Activated CD4-positive, alpha-beta T cell treated with anti-CD3 and anti-CD28 coated beads, Interleukin-2, Interleukin-4, amounts not matched to agents 100 ng/mL and 50 ng/mL, durations not matched to agents 16 hours and 8 hours (primary cell): ENCODE measurements around the gene TLE4.
A peak's percentile ranks its signal among the peaks of the same experiment; 100 is the strongest.

ENCODE experiments used
- DNase-seq: peaks from one replicate; pipeline ENCODE4 v3.0.0-alpha.2; 2020; ENCODE audit warnings: low spot score

TLE4 gene

GRCh38 chr9:79572032-79572607 is 355 bp downstream of the TLE4 start:
- DNase-seq: peak; percentile 15

- peak; percentile 31 for DNase-seq
Measured at GRCh38 chr9:79572608-79573411, 1.0 kb downstream of the TLE4 start.

GRCh38 chr9:79573412-79573923 is 1.7 kb downstream of the TLE4 start:
- DNase-seq: no peak

GRCh38 chr9:79574136-79574535 is 2.4 kb downstream of the TLE4 start:
- no peak for DNase-seq

- no peak for DNase-seq
Measured at GRCh38 chr9:79574781-79575180, 3.0 kb downstream of the TLE4 start.

- no peak for DNase-seq
Measured at GRCh38 chr9:79575547-79575946, 3.8 kb downstream of the TLE4 start.

GRCh38 chr9:79577969-79578723 is 6.4 kb downstream of the TLE4 start:
- DNase-seq: no peak

GRCh38 chr9:79578891-79579290 is 7.1 kb downstream of the TLE4 start:
- DNase-seq: no peak

GRCh38 chr9:79579624-79580023 is 7.9 kb downstream of the TLE4 start:
- DNase-seq: no peak

- no peak for DNase-seq
Measured at GRCh38 chr9:79580055-79580454, 8.3 kb downstream of the TLE4 start.

GRCh38 chr9:79581388-79581787 is 9.6 kb downstream of the TLE4 start:
- no peak for DNase-seq

- no peak for DNase-seq
Measured at GRCh38 chr9:79581794-79582193, 10.0 kb downstream of the TLE4 start.

GRCh38 chr9:79583952-79584654 is 12.3 kb downstream of the TLE4 start:
- peak; percentile 32 for DNase-seq

- no peak for DNase-seq
Measured at GRCh38 chr9:79584655-79584982, 12.9 kb downstream of the TLE4 start.

GRCh38 chr9:79588488-79589223 is 16.9 kb downstream of the TLE4 start:
- no peak for DNase-seq

GRCh38 chr9:79591458-79591857 is 19.7 kb downstream of the TLE4 start:
- no peak for DNase-seq

- peak; percentile 49 for DNase-seq
Measured at GRCh38 chr9:79592726-79593493, 21.1 kb downstream of the TLE4 start.

GRCh38 chr9:79598562-79599345 is 27.0 kb downstream of the TLE4 start:
- no peak for DNase-seq

- no peak for DNase-seq
Measured at GRCh38 chr9:79600466-79600865, 28.7 kb downstream of the TLE4 start.
